ENCODE measurements around the gene TUBGCP2. TPM values are rescaled to one million over a fixed set of nuclear protein-coding genes. Genes with fewer than 3 reads are reported as not detected.

TUBGCP2 gene
- total RNA-seq, 1 experiment from 2014 or later, result 75.1 TPM

- no peak overlapping the region for H3K27ac ChIP-seq (ENCODE audit: low read depth, low read length, poor library complexity, severe bottlenecking)
- no TSS peak for BruUV-seq (replicated peaks)
- ChIA-PET POLR2A (ENCODE audit: low non-redundant PET) (no interaction called here), CTCF (no interaction called here)
- DNase-seq (ENCODE audit: low spot score), result no peak
- no peaks in the 10 kb centered on the region for H3K4me1 ChIP-seq (ENCODE audit: insufficient read depth, low read length, poor library complexity, severe bottlenecking)
- H3K27me3 ChIP-seq (replicated peaks; ENCODE audit: insufficient read depth, low read depth, low read length, poor library complexity), result no peaks in the 10 kb centered on the region
- no peak overlapping the region for H3K4me3 ChIP-seq (ENCODE audit: low read depth, low read length, poor library complexity, severe bottlenecking)
- H3K36me3 ChIP-seq (ENCODE audit: insufficient read depth, low read length, poor library complexity, severe bottlenecking), result peaks cover 26% of the 10 kb centered on the region
- TF ChIP-seq EZH2 (IDR thresholded peaks at IDR 0.05; ENCODE audit: borderline replicate concordance, low read depth, low read length, poor library complexity, severe bottlenecking) (no peak), CTCF (conservative IDR thresholded peaks at IDR 0.05; ENCODE audit: low read depth, low read length) (no peak)
- intact Hi-C loops (cut with micrococcal nuclease; ENCODE audit: unreplicated experiment), result no loop called here
- no peaks in the 10 kb centered on the region for H3K9me3 ChIP-seq (ENCODE audit: low read depth, low read length, poor library complexity, severe bottlenecking)
Observed at GRCh38 chr10:133303206-133303605, 5.5 kb downstream of the TUBGCP2 start.

- no peak overlapping the region for H3K4me3 ChIP-seq (ENCODE audit: low read depth, low read length, poor library complexity, severe bottlenecking)
- CTCF ChIA-PET, result no interaction called here
- POLR2A ChIA-PET (ENCODE audit: low non-redundant PET), result no interaction called here
- BruUV-seq (replicated peaks), result no TSS peak
- TF ChIP-seq EZH2 (IDR thresholded peaks at IDR 0.05; ENCODE audit: borderline replicate concordance, low read depth, low read length, poor library complexity, severe bottlenecking) (no peak), CTCF (conservative IDR thresholded peaks at IDR 0.05; ENCODE audit: low read depth, low read length) (no peak)
- intact Hi-C loops (cut with micrococcal nuclease; ENCODE audit: unreplicated experiment), result no loop called here
- no peaks in the 10 kb centered on the region for H3K4me1 ChIP-seq (ENCODE audit: insufficient read depth, low read length, poor library complexity, severe bottlenecking)
- no peak overlapping the region for H3K27ac ChIP-seq (ENCODE audit: low read depth, low read length, poor library complexity, severe bottlenecking)
- no peaks in the 10 kb centered on the region for H3K27me3 ChIP-seq (replicated peaks; ENCODE audit: insufficient read depth, low read depth, low read length, poor library complexity)
- no peaks in the 10 kb centered on the region for H3K9me3 ChIP-seq (ENCODE audit: low read depth, low read length, poor library complexity, severe bottlenecking)
- peaks cover 33% of the 10 kb centered on the region for H3K36me3 ChIP-seq (ENCODE audit: insufficient read depth, low read length, poor library complexity, severe bottlenecking)
- no peak for DNase-seq (ENCODE audit: low spot score)
Observed at GRCh38 chr10:133302230-133302629, 6.4 kb downstream of the TUBGCP2 start.

- Histone ChIP-seq H3K27ac (ENCODE audit: low read depth, low read length, poor library complexity, severe bottlenecking) (no peak overlapping the region), H3K4me3 (ENCODE audit: low read depth, low read length, poor library complexity, severe bottlenecking) (no peak overlapping the region), H3K9me3 (ENCODE audit: low read depth, low read length, poor library complexity, severe bottlenecking) (no peaks in the 10 kb centered on the region), H3K27me3 (replicated peaks; ENCODE audit: insufficient read depth, low read depth, low read length, poor library complexity) (no peaks in the 10 kb centered on the region), H3K4me1 (ENCODE audit: insufficient read depth, low read length, poor library complexity, severe bottlenecking) (no peaks in the 10 kb centered on the region), H3K36me3 (ENCODE audit: insufficient read depth, low read length, poor library complexity, severe bottlenecking) (peaks cover 49% of the 10 kb centered on the region)
- BruUV-seq (replicated peaks), result no TSS peak
- no peak for DNase-seq (ENCODE audit: low spot score)
- no peak for TF ChIP-seq CTCF (conservative IDR thresholded peaks at IDR 0.05; ENCODE audit: low read depth, low read length)
- TF ChIP-seq EZH2 (IDR thresholded peaks at IDR 0.05; ENCODE audit: borderline replicate concordance, low read depth, low read length, poor library complexity, severe bottlenecking), result no peak
- CTCF ChIA-PET, result no interaction called here
- POLR2A ChIA-PET (ENCODE audit: low non-redundant PET), result interaction anchor here (0.6 kb wide), 1 partner anchor 32 kb away, joined by 3 read pairs; no protein-coding TSS in a partner anchor
- intact Hi-C loops (cut with micrococcal nuclease; ENCODE audit: unreplicated experiment), result no loop called here
Observed at GRCh38 chr10:133299738-133300137, 8.9 kb downstream of the TUBGCP2 start.

Measured in A673 (cell line).